ENCODE results near the gene ESRRG.

ESRRG gene

GRCh38 chr1:216523449-216524190, 199.6 kb downstream of the ESRRG start:
- no peak for DNase-seq
- H3K27ac ChIP-seq: no peak overlapping the region
- TF ChIP-seq CTCF (IDR thresholded peaks at IDR 0.05): no peak
- H3K4me1 ChIP-seq: no peaks in the 10 kb centered on the region
- no peaks in the 10 kb centered on the region for H3K9me3 ChIP-seq
- intact Hi-C loops (cut with DNase I; ENCODE audit: low total_unique reads): no loop called here
- H3K27me3 ChIP-seq: no peaks in the 10 kb centered on the region
- no peaks in the 10 kb centered on the region for H3K36me3 ChIP-seq
- no peak overlapping the region for H3K4me3 ChIP-seq

GRCh38 chr1:216523043-216523442, 200.2 kb downstream of the ESRRG start:
- no peak overlapping the region for H3K27ac ChIP-seq
- no peaks in the 10 kb centered on the region for H3K36me3 ChIP-seq
- DNase-seq: no peak
- H3K9me3 ChIP-seq: no peaks in the 10 kb centered on the region
- intact Hi-C loops (cut with DNase I; ENCODE audit: low total_unique reads): no loop called here
- H3K27me3 ChIP-seq: no peaks in the 10 kb centered on the region
- no peaks in the 10 kb centered on the region for H3K4me1 ChIP-seq
- H3K4me3 ChIP-seq: no peak overlapping the region
- TF ChIP-seq CTCF (IDR thresholded peaks at IDR 0.05): no peak

- no peaks in the 10 kb centered on the region for H3K27me3 ChIP-seq
- H3K36me3 ChIP-seq: no peaks in the 10 kb centered on the region
- intact Hi-C loops (cut with DNase I; ENCODE audit: low total_unique reads): no loop called here
- H3K27ac ChIP-seq: no peak overlapping the region
- H3K9me3 ChIP-seq: no peaks in the 10 kb centered on the region
- H3K4me1 ChIP-seq: no peaks in the 10 kb centered on the region
- H3K4me3 ChIP-seq: no peak overlapping the region
- no peak for TF ChIP-seq CTCF (IDR thresholded peaks at IDR 0.05)
- no peak for DNase-seq
These were observed 201.8 kb downstream of the ESRRG start for GRCh38 chr1:216521477-216521876.

GRCh38 chr1:216518844-216519627, 204.2 kb downstream of the ESRRG start:
- H3K27ac ChIP-seq: no peak overlapping the region
- H3K4me1 ChIP-seq: no peaks in the 10 kb centered on the region
- DNase-seq: no peak
- no peaks in the 10 kb centered on the region for H3K9me3 ChIP-seq
- no peak overlapping the region for H3K4me3 ChIP-seq
- no peaks in the 10 kb centered on the region for H3K27me3 ChIP-seq
- no peak for TF ChIP-seq CTCF (IDR thresholded peaks at IDR 0.05)
- H3K36me3 ChIP-seq: no peaks in the 10 kb centered on the region
- intact Hi-C loops (cut with DNase I; ENCODE audit: low total_unique reads): no loop called here

- no peak for TF ChIP-seq CTCF (IDR thresholded peaks at IDR 0.05)
- Histone ChIP-seq H3K27me3 (no peaks in the 10 kb centered on the region), H3K9me3 (no peaks in the 10 kb centered on the region), H3K27ac (no peak overlapping the region), H3K4me3 (no peak overlapping the region), H3K4me1 (no peaks in the 10 kb centered on the region), H3K36me3 (no peaks in the 10 kb centered on the region)
- DNase-seq: no peak
- intact Hi-C loops (cut with DNase I; ENCODE audit: low total_unique reads): no loop called here
These were observed 220.6 kb downstream of the ESRRG start for GRCh38 chr1:216502528-216503162.

All from tibial artery (tissue), 4 donors.